ELR (cell line): ENCODE data around the gene PIAS1.
A peak's percentile ranks its signal among the peaks of the same experiment; 100 is the strongest.
"Not testable (repeated sequence)": the region's sequence is repeated elsewhere in the genome, so short reads cannot be mapped to it uniquely, and the experiment has no call there.

Experiments used
- DNase-seq: peaks from one replicate; pipeline ENCODE4 v3.0.0-alpha.2; 2015; ENCODE audit warnings: low read depth

Gene PIAS1

DNA sequence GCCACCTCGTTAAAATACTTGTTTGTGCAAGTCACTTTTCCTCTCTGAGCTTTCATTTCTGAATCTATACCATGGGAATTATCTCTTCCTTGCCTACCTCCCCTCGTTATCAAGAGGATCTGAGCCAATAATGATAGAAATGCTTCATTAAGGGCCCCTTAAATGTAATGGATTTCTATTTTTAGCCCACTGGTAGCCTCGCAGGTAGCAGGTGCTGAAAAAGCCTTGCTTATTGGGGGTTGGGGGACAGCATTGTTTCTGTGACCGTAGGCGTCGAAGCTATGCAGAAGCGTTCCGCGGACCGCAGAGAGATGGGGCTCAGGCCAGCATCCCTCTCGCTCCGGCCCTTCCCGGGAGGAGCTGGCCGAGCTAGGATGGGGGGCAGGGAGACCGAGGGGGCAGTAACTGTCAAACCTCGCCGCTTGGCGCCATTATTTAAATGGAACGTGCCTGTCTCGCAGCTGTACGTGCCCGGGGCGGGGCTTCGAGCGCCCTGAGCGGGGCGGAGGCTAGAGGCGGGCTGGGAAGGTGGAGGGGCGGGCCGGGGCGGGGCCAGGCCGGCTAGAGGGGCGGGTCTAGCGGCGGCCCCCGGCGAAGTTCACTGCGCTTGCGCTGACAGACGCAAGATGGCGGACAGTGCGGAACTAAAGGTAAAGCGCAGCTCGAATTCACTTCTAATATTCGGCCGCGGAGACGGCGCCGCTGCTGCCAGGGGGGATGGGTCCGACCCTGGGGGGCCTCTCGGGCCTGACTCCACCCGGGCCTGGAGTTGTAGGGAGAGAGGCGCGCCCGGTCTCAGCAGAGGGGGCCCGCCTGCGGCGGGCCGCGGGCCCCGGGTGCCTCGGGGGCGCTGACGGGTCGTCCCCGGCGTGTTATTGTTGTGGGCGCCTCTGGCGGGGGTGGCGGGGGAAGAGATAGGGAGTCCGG is at the start of gene PIAS1:
Gene PIAS1, plus strand, starts transcription at position 615 of the 927 bp plus-strand sequence. Its CDS starts 12 bp downstream, at position 627.
- DNase-seq, result peak; percentile 95

- not testable (repeated sequence) for DNase-seq
These were observed 46.5 kb upstream of the PIAS1 start for GRCh38 chr15:68007642-68008041.

DNA sequence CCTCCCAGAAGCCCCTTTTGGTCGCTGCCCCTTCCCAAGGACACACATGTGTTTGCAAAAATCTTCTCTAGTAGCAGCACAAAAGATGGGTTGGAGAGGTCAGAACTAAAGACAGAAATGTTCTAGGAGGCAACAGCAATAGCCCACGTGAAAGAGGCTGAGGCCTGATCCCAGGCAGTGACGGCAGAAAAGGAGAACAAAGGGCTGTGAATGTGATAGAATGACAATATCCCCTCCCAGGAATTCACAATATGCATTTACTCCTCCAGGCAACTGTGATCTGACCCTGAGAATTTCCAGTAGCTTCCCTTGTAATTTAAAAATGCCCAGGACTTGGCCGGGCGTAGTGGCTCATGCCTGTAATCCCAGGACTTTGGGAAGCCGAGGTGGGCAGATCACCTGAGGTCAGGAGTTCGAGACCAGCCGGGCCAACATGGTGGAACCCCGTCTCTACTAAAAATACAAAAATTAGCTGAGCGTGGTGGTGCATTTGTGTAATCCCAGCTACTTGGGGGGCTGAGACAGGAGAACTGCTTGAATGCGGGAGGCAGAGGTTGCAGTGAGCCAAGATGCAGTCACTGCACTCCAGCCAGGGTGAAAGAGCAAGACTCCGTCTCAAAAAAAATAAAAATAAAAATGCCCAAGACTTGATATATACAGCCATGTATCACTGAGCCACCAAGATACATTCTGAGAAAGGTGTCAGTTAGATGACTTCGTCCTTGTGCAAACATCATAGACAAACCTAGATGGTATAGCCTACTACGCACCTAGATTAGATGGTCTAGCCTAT is 43.6 kb upstream of the PIAS1 start:
- DNase-seq, result no peak

GRCh38 chr15:68012911-68013310 is 41.2 kb upstream of the PIAS1 start:
- no peak for DNase-seq

- no peak for DNase-seq
These were observed 39.9 kb upstream of the PIAS1 start for GRCh38 chr15:68014219-68014618.

GRCh38 chr15:68015244-68015643 is 38.9 kb upstream of the PIAS1 start:
- DNase-seq, result no peak

DNA sequence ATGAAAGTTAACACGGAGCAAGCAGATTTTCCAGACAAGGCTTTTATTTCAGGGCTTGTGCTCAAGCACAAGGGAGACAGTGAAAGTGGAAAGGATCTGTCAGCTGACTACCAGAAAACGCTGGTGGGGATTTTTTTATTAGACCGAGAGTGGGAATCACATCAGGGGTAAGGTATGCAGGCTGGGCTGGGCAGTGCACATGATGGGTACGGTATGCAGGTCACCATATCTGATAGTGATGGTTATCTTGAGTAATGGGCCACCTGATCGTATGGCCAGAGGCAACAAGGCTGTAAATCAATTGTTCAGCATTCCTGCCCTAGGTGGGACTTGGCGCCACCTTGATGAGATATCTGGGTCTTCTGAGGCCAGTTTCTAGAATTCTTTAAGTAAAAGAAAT is 36.9 kb upstream of the PIAS1 start:
- DNase-seq, result no peak

- DNase-seq, result no peak
These were observed 35.2 kb upstream of the PIAS1 start for GRCh38 chr15:68018797-68019444.

DNA sequence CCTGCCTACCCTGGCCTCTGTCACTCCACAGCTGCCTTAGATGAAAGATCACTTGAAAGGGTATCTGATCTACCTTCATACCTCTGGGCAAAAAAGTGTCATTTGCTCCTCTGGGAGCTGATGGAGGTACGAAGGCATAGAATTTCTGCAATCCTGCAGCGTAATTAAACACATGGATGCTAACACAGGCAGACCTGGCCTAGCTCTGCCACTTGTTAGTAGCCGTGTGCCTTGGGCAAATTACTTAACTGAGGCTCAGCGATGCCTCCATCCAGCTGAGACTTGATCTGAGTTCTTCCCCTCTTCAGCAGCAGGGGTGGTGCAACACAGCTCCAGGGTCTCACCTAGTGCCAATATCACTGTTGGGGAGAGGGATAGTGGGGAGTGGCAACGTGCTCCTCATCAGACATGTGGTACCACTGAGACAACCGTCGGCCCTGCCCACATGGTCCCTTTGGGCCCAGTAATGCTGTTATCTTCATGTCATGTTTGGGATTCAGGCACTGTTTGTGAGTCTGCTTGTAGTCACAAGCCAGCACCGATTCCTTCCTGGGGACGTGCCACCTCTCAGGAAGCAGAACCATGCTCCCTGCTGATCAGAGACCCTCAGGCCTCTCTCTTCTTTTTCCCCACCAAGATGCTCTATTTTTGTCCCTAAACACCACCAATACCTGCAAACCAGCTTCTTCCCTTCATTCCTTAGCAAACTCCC is 34.1 kb upstream of the PIAS1 start:
- no peak for DNase-seq

DNA sequence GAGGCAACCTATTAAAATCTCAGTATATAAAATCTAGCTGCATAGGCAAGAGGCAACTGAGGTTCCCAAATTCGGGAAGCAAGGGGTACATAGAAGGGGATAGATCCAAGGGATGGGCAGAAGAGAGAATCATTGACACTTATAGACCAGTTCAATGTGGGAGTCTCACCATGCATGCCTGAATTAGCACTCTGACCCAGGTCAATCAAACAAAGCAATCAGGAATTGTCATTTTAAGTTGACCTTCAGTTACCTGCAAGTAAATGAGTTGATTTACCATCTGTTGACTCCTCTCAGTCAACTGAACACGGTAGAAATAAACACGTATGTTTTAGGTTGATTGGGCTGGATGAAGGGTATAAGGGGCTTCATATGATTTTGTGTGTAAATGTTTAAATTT is 33.4 kb upstream of the PIAS1 start:
- no peak for DNase-seq

GRCh38 chr15:68022061-68022460 is 32.1 kb upstream of the PIAS1 start:
- no peak for DNase-seq

DNA sequence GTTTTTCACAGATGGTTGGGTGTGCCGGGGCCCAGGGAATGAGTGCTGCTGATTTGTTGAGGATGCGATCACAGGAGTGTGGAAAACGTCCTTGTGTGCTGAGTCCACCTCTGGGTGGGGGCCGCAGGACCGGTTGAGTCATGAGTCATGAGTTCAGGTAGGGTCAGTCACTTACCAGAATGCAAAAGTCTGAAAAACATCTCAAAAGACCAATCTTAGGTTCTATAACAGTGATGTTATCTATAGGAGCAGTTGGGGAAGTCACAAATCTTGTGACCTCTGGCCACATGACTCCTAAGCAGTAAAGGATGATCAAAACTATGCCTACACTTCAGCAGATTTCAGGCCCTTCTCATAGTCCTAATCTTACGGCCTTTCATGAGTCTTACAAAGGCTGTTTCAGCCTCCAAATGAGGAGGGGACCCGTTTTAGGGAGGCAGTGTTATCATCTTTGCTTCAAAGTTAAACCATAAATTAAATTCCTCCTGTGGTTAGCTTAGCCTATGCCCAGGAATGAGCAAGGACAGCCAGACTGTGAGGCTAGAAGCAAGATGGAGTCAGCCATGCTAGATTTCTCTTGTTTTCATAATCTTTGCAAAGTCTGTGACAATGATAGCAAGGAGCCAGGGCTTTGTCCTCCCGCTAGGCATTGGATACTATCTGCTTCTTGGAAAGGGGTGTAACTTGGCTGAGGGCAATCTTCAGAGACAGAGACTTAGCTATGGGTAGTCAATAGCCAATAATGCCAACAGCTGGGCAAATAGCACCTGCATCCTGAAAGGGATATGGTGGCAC is 30.6 kb upstream of the PIAS1 start:
- no peak for DNase-seq

DNA sequence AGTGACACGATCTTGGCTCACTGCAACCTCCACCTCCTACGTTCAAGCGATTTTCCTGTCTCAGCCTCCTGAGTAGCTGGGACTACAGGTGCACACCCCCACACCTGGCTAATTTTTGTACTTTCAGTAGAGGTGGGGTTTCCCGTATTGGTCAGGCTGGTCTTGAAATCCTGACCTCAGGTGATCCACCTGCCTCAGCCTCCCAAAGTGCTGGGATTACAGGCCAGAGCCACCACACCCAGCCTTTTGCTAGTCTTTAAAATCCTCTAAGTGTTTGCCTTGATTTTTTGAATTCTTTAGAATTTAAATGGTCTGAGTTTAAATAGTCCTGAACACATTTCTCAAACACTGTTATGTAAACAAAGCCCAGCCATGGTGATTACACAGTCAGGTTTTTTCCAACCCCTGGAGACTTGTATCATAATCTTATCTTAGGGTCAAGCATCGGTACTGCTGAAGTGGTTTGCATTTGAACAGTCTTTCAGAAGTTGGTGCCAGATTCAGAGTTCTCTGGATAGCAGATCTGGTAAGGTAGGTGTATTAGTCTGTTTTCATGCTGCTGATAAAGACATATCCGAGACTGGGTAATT is 28.2 kb upstream of the PIAS1 start:
- no peak for DNase-seq

DNA sequence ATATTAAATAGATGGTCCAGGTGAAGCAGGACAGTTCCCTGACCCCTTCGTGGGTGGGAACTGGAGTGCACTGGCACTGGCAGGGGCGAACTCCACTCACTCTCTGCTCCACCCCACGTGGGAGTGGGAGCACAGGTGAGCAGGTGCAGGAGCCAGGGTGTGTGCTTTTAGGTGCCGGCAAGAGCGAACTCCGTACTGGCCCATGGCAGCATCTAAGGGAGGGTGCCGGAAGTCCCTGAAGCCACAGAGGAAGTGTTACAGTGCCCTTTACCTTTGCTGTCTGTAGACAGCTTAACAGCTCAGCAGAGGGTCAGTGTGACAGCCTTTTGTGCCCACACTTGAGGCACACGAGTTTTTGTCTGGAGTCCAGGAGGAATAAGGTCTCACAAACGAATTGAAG is 26.7 kb upstream of the PIAS1 start:
- DNase-seq, result no peak

DNA sequence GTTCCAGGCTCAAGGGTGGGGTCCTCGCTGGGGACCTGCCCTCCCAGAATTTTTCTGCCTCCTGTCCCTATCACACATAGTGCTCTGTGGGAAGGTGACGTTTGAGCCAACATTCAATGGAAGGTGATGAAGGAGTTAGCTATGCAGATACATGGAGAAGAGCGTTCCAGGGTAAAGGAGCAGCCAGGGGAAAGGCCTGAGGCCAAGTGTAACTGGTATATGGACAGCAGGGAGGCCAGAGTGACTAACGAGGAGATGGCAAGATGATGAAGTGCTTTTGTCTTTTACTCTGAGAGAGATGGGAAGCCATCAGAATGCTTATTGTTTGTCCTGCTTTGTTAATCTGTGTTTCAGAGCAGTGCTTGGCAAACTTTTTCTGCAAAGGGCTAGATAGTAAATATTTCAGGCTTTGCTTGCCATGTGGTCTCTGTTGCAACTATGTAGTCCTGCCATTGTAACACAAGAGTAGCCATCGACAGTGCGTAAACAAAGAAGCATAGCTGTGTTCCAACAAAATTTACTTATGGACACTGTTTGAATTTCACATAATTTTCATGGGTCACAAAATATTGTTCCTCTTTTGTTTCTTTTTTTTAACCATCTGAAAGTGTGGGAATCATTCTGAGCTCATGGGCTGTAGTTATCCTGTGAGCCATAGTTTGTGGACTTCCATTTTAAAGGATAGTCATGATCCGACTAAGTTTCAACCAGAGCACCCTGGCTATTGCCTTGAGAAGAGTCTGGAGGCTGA is 25.8 kb upstream of the PIAS1 start:
- peak; percentile 27 for DNase-seq

- DNase-seq, result no peak
These were observed 25.3 kb upstream of the PIAS1 start for GRCh38 chr15:68028888-68029207.

GRCh38 chr15:68029959-68030358 is 24.2 kb upstream of the PIAS1 start:
- no peak for DNase-seq

DNA sequence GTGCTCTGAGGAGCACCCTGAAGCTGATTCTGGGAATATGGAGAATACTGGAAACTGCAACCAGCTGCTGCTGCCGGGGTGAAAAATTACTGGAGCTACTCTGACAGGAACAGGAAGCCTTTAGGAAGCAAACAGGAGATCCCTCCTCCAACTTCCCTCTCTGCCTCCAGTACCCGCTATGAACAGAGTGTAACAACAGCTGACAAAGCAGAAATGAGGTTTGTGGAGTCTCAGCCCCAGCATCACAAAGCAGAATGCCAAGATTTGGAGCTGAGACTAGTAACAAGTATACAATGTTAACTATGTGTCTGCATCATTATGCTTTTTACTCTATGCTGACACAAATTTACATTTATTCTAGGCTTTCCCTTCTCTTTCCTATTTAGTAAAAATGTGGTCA is 22.7 kb upstream of the PIAS1 start:
- no peak for DNase-seq

DNA sequence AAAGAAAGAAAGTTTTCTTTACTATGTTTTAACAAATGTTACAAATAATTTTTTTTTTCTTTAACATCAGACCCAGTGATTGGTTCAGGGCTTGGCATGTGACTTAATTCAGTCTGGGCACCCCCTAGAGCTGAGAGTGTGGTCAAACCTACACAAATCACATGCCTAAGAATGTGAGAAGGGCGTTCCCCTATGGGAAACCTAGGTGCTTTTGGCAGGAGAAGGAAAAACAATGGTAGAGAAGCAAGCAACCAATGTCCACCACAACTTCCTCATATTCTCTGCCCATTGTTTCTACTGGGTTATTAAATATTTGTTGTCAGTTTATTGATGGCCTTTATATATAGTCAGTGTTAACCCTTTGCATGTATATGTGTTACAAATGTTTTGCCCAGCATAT is 21.4 kb upstream of the PIAS1 start:
- no peak for DNase-seq

DNA sequence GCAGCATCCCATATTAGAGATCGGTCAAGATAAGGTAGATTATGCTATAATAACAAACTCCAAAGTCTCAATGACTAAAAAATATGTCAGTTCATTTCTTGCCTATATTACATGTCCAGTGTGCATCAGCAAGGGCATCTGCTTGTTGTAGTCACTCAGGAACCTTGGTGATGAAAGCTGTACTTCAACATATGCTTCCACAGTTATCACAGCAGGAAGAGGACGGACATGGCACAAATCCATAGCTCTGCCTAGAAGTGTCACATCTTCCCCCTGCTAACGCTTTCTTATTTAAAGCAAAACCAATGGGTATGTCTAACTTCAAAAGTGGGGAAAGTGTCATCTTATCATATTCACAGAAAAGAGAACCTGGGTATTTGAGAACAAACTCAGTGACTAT is 20.0 kb upstream of the PIAS1 start:
- no peak for DNase-seq
